ENCODE data around the gene DUSP9.
"Not testable (repeated sequence)": the region's sequence is repeated elsewhere in the genome, so short reads cannot be mapped to it uniquely, and the experiment has no call there.

Gene DUSP9

GRCh38 chrX:153673428-153674218 lies 26.6 kb downstream of the DUSP9 start, which contains the start of gene PNCK:
Gene PNCK, minus strand, starts transcription at chrX:153673813. Its CDS starts 737 bp downstream, at chrX:153673076.
- DNase-seq, result no peak

DNA sequence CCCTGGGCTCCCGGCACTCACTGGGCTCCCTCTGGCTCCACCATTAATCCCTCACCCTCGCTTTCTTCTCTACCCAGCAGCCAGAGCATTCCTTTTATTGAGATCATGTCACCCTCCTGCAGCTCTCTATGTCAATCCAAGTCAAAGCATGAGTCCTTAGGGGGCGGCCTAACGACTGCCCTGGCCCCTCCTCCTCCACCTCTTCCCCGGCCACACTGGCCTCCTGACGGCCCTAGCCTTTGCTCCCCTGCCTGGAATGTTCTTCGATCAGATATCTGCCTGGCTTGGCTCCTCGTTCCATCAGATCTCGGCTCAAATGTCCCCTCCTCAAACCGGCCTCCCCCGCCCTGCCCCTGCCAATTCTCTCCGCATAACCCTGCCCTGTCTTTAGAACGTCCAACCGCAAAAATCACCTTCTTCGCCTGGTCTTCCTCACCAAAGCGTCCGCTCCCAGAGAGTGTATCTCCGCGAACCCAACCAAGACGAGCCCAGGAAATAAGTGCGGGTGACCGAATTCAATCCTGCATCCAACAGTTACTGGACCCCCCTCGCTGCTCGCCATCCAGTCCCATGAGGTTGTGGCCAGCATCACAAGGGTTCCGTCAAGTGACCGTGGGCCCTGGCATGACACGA lies 27.3 kb downstream of the DUSP9 start:
- DNase-seq, result no peak

DNA sequence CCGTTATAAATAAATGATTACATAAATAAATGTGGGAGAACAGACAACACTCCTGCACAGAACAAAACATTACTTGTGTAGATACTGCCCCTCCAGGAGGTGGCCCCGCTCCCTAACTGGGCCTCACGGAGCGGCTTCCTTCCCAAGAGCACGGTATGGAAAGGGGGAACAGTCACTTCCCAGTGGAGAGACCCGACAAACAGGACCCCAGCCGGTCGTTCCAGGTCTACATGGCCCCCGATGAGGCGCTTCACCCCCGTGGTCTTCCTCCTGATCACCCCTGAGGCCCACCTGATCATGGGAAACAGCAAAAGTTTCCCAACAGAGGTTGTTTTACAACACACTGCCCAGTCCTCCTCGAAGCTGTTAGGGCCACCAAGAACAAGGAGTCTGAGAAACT lies 34.2 kb downstream of the DUSP9 start:
- DNase-seq, result no peak

DNA sequence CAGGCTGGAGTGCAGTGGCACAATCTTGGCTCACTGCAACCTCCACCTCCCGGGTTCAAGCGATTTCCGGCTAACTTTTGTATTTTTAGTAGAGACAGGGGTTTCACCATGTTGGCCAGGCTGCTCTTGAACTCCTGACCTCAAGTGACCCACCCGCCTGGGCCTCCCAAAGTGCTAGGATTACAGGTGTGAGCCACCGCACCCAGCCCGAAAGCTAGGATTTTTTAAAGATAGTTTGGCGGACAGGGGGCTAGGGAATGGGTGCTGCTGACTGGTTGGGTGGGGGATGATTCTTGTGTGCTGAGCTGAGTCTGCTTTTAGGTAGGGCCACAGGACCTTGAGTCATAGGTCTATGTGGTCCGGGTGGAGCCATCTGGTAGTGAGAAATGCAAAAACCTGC lies 36.5 kb downstream of the DUSP9 start:
- DNase-seq, result peak; percentile 1

- DNase-seq, result no peak
Measured at GRCh38 chrX:153684467-153685155, 37.6 kb downstream of the DUSP9 start.

GRCh38 chrX:153685156-153685536 lies 38.1 kb downstream of the DUSP9 start:
- DNase-seq, result no peak

DNA sequence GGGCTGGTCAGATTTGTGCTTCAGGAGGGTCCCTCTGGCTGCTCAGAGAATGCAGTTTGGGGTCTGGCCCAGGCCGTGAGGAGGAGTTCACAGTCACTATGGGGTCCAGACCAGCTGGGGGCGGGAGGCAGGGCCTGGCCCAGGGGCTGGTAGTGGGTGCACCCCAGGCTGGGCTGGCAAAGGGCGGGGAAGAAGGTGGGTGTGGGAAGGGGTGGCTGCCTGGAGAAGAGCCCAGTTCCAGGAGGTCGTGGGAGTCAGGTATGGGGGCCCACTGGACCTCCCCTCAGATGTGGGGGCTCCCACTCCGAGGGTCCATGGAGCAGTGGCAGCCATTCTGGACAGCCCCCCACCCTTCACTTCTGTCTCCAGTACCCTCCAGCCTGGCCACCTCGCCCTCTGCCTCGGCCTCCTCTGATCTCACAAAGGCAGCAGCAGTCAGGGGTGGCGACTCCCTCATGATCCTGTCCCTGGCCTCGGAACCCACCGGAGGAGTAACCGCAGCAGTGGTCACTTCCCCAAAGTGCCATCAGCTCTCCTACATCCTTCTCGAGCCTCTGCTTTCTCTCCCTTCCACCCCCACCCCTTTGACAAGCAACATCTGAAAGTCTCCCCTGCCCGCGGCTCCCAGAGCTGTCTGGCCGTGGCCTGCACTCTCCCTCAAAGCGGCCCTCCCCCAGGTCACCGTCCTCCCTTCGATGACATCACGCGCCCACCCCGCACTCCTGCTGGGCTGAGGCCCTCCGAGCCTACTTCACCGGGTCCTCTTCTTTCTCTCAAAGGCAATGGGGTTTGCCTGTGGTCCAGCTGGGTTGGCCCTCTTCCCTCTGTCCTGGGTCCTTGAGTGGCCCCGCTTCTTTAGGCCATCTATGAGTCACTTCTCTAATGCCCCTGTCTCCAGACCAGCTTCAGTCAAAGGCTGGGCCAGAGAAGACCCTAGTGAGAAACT lies 39.0 kb downstream of the DUSP9 start:
- no peak for DNase-seq

DNA sequence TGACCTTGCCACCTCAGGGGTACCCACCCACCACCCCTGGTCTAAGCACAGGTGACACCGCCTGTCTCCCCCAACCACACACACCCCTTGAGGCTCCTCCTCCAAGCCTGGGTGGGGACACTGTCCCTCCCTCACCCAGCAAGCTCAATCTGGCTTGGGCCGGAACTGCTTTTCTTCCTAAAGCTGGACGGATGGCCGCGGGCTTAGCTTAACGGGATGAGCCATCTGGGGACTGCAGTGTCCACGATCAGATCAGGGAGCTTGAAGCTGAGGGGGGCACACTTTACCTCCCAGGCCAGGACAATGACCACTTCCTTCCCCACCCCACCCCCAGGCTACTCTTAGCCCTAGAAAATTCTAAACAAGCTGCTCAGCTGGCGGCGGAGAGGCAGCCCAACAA lies 39.7 kb downstream of the DUSP9 start:
- DNase-seq, result no peak

DNA sequence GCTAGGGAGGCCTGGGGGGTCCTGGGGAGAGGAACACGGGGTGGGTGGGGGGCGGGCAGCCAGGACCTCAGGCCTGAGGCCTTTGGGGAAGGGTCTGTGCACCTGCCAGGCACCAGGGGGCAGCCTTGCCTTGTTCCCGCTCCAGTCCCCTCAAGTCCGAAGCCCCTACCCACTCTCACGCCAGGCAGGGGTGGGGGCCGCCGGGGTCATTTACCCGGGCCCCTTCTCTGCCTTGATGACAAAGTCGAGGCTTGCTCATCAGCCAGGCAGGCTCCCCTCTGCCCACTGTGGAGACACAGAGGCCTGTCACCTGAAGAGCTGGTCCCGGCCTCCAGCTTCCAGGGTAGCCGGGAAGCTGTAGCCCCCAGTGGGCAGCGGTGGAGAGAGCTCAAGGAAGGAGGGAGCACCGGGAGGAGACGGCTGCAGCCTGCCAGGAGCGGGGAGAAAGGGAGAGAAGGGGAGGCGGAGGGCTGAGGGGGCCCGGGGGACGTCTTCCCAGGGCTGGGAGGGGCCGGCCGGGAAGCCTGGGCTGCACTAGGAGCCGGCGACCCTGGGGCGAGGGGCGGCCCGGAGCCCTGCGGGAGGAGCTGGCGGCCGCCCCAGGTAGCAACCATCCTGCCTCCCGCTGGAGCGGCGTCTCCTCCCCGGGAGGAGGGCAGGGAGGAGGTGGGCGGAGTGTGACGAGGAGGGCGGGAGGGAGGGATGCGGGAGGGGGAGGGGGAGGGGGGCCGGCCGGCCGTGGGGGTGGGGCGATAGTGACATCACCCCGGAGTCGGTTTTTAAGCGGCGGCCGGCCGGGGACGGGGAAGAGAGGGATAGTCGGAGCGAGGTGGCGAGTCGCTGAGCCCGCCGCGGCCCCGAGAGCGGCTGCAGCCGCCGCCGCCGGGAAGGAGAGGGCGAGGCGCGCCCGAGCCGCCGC lies 40.4 kb downstream of the DUSP9 start, which contains the start of gene SLC6A8:
SLC6A8 (plus strand) TSS at position 806 of the 919 bp plus-strand sequence. CDS start 649 bp downstream, outside the sequence.
- DNase-seq, result peak; percentile 21

DNA sequence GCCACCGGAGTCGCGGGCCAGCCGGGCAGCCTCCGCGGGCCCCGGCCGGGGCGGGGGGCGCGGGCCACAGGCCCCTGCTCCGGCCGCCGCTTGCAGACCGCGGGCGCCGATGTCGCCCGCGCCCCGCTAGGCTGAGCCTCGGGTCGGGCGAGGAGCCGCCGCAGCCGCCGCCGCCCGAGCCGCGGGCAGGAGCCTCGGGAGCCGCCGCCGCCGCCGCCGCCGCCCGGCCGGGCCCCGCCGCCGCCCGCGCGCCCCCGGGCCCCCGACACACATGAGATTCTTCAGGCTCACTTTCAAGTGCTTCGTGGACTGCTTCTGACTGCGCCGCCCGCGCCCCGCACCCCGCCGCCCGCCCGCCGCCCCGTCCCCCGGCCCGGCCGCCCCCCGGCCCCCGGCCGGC lies 41.1 kb downstream of the DUSP9 start:
- DNase-seq, result no peak

DNA sequence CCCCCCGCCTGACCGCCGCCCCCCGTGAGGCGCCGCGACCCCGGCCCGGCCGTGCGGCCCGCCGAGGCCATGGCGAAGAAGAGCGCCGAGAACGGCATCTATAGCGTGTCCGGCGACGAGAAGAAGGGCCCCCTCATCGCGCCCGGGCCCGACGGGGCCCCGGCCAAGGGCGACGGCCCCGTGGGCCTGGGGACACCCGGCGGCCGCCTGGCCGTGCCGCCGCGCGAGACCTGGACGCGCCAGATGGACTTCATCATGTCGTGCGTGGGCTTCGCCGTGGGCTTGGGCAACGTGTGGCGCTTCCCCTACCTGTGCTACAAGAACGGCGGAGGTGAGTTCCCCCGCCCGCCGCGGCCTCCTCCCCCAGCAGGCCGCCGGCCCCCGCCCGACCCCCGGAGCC lies 41.5 kb downstream of the DUSP9 start:
- no peak for DNase-seq

DNA sequence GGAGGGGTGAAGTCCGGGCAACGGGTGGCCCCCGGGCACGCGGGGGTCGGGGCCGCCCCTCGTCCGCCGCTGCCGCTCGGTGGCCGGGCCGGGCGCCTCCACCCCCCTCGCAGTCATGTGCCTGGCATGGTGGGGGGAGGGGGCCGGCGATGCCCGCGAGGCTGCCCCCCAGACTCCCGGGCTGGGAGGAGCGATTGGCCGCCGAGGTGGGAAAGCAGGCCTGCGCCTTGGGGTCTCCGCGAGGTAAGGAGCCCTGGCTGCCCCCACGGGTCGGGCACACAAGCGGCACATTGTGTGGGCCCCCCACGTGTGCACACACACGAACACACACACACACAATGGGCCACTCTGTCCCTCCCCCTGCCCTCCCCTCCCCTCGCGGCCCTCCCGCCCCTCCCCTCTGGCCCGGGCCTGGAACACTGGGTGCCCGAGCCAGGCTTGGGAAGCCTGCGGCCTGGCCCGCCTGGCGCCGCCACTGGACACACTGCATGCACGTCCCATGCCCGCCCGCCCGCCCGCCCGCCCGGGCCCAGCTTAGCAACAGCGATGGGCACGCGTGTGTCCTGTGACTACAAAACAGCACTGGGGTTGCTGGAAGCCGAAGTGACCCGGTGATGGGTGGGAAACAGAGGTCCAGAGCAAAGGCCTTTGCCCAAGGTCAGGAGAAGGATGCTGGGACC lies 42.0 kb downstream of the DUSP9 start:
- no peak for DNase-seq

DNA sequence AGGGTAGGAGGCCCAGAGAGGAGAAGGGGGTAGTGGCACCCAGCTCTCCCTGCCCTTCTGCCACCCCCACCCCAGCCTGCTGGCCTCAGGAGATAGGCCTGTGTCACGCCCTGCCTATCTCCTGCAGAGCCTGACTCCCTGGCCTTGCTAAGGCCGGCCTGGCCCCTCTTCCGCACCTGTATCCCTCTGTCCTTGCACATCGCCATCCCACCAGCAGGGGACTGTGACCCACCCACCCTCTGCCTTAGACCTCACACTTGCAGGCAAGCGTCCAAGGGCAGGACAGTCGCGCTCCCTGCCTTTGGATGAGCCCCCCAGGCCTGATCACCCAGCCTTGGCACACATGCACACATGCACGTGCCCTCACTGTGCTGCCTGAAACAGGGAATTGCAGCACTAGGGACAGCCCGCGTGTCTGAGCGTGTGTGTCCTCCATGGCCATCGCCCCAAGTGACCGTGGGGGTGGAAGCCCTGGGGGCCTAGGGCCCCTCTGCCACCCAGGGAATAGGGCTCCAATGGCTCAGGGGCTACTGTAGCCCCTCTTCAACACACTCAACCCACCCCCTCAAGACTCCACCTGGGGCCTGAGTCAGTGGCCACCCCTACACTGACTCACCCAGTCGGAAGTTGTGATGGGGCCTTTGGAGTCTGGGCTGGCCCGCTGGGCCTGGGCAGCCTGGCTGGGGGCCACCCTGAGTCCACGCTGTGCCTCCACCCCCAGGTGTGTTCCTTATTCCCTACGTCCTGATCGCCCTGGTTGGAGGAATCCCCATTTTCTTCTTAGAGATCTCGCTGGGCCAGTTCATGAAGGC lies 42.9 kb downstream of the DUSP9 start:
- DNase-seq, result no peak

DNA sequence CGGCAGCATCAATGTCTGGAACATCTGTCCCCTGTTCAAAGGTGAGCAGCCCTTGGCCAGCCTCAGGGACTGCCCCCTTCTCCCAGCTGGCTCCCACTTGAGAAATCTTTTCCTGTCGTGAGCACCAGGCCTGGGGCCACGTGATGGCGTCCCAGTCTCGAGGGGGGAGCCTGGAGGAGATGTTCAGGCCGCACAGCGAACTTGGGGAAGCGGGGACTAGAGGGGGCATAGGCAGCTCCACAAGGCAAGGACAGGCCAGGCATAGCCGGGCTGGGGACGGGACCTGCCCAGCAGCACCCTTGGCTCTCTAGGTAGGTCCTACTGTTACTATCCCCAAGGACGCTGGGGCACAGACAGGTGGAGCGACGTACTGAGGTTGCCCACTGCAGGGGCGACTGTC lies 43.5 kb downstream of the DUSP9 start:
- no peak for DNase-seq

DNA sequence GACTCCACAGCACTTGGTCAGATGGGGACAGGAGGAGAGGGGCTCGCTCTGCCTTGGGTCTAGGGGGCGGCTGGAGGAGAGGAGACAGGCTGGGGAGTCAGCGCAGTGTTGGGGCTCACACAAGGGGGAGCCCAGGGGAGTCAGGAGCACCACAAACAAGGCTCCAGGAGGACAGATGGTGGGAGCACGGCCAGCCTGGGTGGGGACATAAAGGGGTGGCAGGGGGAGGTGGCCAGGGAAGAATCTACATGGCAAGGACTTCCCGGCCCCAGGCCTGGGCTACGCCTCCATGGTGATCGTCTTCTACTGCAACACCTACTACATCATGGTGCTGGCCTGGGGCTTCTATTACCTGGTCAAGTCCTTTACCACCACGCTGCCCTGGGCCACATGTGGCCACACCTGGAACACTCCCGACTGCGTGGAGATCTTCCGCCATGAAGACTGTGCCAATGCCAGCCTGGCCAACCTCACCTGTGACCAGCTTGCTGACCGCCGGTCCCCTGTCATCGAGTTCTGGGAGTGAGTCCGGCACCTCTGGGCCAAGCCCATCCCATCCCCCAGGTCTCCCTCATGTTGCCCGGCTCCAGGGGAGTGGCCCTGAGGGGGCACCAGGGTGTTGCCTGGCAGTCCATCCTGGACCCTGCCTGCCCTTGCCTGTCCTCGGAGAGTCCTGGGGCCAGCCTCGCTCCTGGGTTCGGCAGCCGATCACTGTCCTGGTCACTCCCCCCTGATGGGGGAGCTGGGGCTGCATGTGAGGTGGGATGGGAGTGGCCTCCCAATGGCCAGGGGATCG lies 44.2 kb downstream of the DUSP9 start:
- not testable (repeated sequence) for DNase-seq

GRCh38 chrX:153692003-153692402 lies 45.0 kb downstream of the DUSP9 start:
- DNase-seq, result no peak

DNA sequence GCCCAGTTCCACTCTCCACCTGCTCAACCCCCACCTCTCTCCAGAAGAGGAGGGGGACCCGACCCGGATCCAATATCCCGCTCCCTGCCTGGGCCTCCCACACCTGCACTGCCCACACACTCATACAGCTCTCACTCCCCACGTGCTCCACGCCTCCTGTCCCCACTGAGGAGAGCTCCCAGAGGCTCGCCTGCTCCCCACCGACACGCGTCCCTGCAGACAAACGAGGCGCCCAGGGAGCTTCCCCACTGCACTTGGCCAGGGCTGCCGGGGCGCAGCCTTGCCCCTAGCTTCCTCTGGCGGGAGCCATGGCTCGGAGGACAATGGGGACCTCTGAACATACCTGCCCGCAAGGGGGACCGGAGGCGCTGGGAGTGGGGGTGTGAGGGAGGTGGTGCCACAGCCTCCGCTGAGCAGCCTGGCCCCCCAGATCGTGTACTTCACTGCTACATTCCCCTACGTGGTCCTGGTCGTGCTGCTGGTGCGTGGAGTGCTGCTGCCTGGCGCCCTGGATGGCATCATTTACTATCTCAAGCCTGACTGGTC lies 45.7 kb downstream of the DUSP9 start:
- no peak for DNase-seq

DNA sequence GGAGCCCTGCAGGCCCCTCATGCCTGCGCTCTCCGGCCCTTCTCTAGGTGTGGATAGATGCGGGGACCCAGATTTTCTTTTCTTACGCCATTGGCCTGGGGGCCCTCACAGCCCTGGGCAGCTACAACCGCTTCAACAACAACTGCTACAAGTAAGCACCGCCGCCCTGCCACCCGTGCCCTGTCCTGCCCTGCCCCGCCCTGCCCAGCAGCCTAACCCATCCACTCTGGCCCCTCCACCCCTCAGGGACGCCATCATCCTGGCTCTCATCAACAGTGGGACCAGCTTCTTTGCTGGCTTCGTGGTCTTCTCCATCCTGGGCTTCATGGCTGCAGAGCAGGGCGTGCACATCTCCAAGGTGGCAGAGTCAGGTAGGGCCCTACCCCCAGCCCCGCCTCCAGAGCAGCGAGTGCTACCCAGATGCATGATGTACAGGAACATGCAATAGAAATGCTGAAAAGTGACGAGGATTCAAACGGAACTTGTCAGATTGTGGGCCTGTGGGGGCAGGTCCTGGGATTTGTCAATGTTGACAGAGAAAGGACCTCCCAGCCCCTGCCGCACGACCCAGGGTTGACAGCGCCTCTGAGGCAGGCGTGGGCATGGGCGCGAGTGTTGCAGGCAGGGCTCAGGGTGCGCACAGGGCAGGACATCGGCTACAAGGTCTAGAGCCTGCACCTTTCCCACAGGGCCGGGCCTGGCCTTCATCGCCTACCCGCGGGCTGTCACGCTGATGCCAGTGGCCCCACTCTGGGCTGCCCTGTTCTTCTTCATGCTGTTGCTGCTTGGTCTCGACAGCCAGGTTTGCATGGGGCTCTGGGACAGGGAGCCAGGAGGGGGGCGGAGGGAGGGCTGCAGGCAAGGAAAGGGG lies 46.4 kb downstream of the DUSP9 start:
- DNase-seq, result no peak
